Prostate gland (tissue), 2 donors: ENCODE results near the gene GABRG3.

Experiments
- POLR2A ChIP-seq: fragments of 450-650 bp; IDR thresholded peaks from one replicate; pipeline ENCODE4 v1.6.1; 2016; ENCODE audit warnings: antibody characterized with exemption, mild to moderate bottlenecking
- TF ChIP-seq, protein P1 (sequence below), 4 experiments: fragments of 200-600 bp in 2 of 4; fragments of 450-650 bp in 2 of 4; sonication (generic) in 2 of 4; IDR thresholded peaks; 1 replicate in 3 of 4; 2 replicates in 1 of 4; pipeline ENCODE4 v1.5.1; 2016 to 2019; ENCODE audit warnings: antibody characterized with exemption in 4 of 4, mild to moderate bottlenecking in 2 of 4, moderate library complexity in 2 of 4

DNA sequence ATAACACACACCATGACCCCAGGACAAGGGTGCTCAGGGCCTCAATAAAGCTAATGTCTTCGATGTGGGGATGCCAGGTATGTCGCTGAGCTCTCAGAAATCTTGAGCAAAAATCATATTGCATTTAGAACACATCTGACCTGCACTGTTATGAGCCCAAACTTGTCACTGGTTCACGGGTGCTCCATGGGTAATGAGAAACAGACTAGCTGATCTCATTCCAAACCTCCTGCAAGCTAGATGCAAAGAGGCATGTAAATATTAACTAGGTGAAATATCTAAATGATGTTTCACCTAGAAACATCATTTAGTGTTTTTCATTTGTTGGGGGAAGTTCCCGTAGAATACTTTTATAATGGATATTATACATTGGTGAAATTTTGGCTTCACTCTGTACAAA is 578.8 kb downstream of the GABRG3 start:
- TF ChIP-seq, protein P1, sequence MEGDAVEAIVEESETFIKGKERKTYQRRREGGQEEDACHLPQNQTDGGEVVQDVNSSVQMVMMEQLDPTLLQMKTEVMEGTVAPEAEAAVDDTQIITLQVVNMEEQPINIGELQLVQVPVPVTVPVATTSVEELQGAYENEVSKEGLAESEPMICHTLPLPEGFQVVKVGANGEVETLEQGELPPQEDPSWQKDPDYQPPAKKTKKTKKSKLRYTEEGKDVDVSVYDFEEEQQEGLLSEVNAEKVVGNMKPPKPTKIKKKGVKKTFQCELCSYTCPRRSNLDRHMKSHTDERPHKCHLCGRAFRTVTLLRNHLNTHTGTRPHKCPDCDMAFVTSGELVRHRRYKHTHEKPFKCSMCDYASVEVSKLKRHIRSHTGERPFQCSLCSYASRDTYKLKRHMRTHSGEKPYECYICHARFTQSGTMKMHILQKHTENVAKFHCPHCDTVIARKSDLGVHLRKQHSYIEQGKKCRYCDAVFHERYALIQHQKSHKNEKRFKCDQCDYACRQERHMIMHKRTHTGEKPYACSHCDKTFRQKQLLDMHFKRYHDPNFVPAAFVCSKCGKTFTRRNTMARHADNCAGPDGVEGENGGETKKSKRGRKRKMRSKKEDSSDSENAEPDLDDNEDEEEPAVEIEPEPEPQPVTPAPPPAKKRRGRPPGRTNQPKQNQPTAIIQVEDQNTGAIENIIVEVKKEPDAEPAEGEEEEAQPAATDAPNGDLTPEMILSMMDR (IDR thresholded peaks at IDR 0.05) = no peak
- no peak for TF ChIP-seq POLR2A
